A549 (cell line): ENCODE measurements around the gene NTRK2.

ENCODE experiments used
- CEBPB ChIP-seq, 2 experiments: fragments of >200 bp in 1 of 2; sonication (Bioruptor Twin) in 1 of 2; formaldehyde crosslinking in 1 of 2; IDR thresholded peaks; 2 replicates each; pipeline ENCODE4 v1.6.1; 2012 to 2016
- CTCF ChIP-seq: fragments of >200 bp; sonication (Bioruptor Twin); formaldehyde crosslinking; IDR thresholded peaks from 3 replicates; pipeline ENCODE4 v1.5.1; 2016
- EP300 ChIP-seq, 2 experiments: fragments of >200 bp; sonication (Bioruptor Twin); formaldehyde crosslinking; IDR thresholded peaks; 2 replicates in 1 of 2; 3 replicates in 1 of 2; pipeline ENCODE4 v1.6.1; 2016 to 2017
- ESRRA ChIP-seq: fragments of 150-350 bp; IDR thresholded peaks from 2 replicates; pipeline ENCODE4 v1.6.1; 2014; ENCODE audit warnings: mild to moderate bottlenecking, low read length, borderline replicate concordance
- KDM5A ChIP-seq: fragments of 200-600 bp; sonication (generic); IDR thresholded peaks from 2 replicates; pipeline ENCODE4 v1.6.1; 2016; ENCODE audit warnings: antibody characterized with exemption, mild to moderate bottlenecking
- MAZ ChIP-seq: fragments of 150-350 bp; IDR thresholded peaks from 2 replicates; pipeline ENCODE4 v1.6.1; 2014; ENCODE audit warnings: antibody characterized with exemption, low read depth, low read length, borderline replicate concordance
- RFX5 ChIP-seq: fragments of 450-650 bp; IDR thresholded peaks from 2 replicates; pipeline ENCODE4 v1.7.1; 2014; ENCODE audit warnings: antibody characterized with exemption, mild to moderate bottlenecking, moderate library complexity
- TP53 ChIP-seq: fragments of 250-450 bp; sonication (Bioruptor Pico); IDR thresholded peaks from 2 replicates; pipeline ENCODE4 v1.5.0; 2021; ENCODE audit warnings: mild to moderate bottlenecking, moderate library complexity

GRCh38 chr9:84821431-84821830, 151.9 kb downstream of the NTRK2 start:
- TF ChIP-seq ESRRA (no peak), TP53 (CRISPR knock-in tag) (no peak), KDM5A (no peak), EP300 (IDR thresholded peaks at IDR 0.05) (no peak), MAZ (no peak), CTCF (no peak), CEBPB (IDR thresholded peaks at IDR 0.05) (no peak), RFX5 (no peak)
